22Rv1 (cell line): ENCODE results near the gene AOAH.

ENCODE experiments used
- CTCF ChIP-seq: fragments of 450-650 bp; IDR thresholded peaks from 2 replicates; pipeline ENCODE4 v1.5.1; 2017; ENCODE audit warnings: mild to moderate bottlenecking
- ZFX ChIP-seq: fragments of 450-650 bp; IDR thresholded peaks from 2 replicates; pipeline ENCODE4 v1.6.1; 2017; ENCODE audit warnings: antibody characterized with exemption, borderline replicate concordance

GRCh38 chr7:36659172-36659516, 65.2 kb downstream of the AOAH start:
- TF ChIP-seq CTCF (no peak), ZFX (no peak)
